Measurements from ENCODE around the gene FBXL7. TPM values are rescaled to one million over a fixed set of nuclear protein-coding genes. Genes with fewer than 3 reads are reported as not detected.

The FBXL7 gene
- total RNA-seq, 4 donors from 2014 or later = 5.7 to 47.4 (median 6.3) TPM

GRCh38 chr5:15521381-15522186, 21.6 kb downstream of the FBXL7 start:
- no peaks in the 10 kb centered on the region for H3K9me3 ChIP-seq
- no peak overlapping the region for H3K4me3 ChIP-seq
- no peaks in the 10 kb centered on the region for H3K27me3 ChIP-seq
- H3K36me3 ChIP-seq = no peaks in the 10 kb centered on the region
- TF ChIP-seq POLR2AphosphoS5 (IDR thresholded peaks at IDR 0.05) (no peak), CTCF (IDR thresholded peaks at IDR 0.05) (no peak), POLR2A (IDR thresholded peaks at IDR 0.05) (no peak), EP300 (IDR thresholded peaks at IDR 0.05; ENCODE audit: low read depth) (no peak)
- WGBS, 2 donors (ENCODE audit: low coverage in 1 of 2) = 53 to 56% methylated on average over 8 of the region's 8 CpGs
- DNase-seq = no peak
- H3K4me1 ChIP-seq = peaks cover 0 to 18% (median 2%) of the 10 kb centered on the region in 4 donors
- in situ Hi-C loops (cut with MboI; ENCODE audit: low pct_ligation_motif_present in 1 of 4, low pct_unique_long_range_greater_than_20kb in 1 of 4, low sequenced_read_pairs in 3 of 4) = no loop called here
- H3K27ac ChIP-seq = no peak overlapping the region
- intact Hi-C loops (cut with DNase I; ENCODE audit: low total_unique reads) = no loop called here

- intact Hi-C loops (cut with DNase I; ENCODE audit: low total_unique reads) (no loop called here), in situ Hi-C loops (cut with MboI; ENCODE audit: low pct_ligation_motif_present in 1 of 4, low pct_unique_long_range_greater_than_20kb in 1 of 4, low sequenced_read_pairs in 3 of 4) (no loop called here)
- Histone ChIP-seq H3K4me3 (no peak overlapping the region), H3K36me3 (no peaks in the 10 kb centered on the region), H3K4me1 (peaks cover 0 to 18% (median 2%) of the 10 kb centered on the region in 4 donors), H3K27ac (no peak overlapping the region), H3K9me3 (no peaks in the 10 kb centered on the region), H3K27me3 (no peaks in the 10 kb centered on the region)
- TF ChIP-seq POLR2AphosphoS5 (IDR thresholded peaks at IDR 0.05) (no peak), CTCF (IDR thresholded peaks at IDR 0.05) (no peak), EP300 (IDR thresholded peaks at IDR 0.05; ENCODE audit: low read depth) (no peak), POLR2A (IDR thresholded peaks at IDR 0.05) (no peak)
- no peak for DNase-seq
- WGBS, 2 donors (ENCODE audit: low coverage in 1 of 2) = 40 to 48% methylated on average over 3 of the region's 3 CpGs
These were observed 22.2 kb downstream of the FBXL7 start for GRCh38 chr5:15522187-15522520.

GRCh38 chr5:15524712-15525111, 24.7 kb downstream of the FBXL7 start:
- intact Hi-C loops (cut with DNase I; ENCODE audit: low total_unique reads) = no loop called here
- no peaks in the 10 kb centered on the region for H3K27me3 ChIP-seq
- no peak overlapping the region for H3K4me3 ChIP-seq
- no peaks in the 10 kb centered on the region for H3K36me3 ChIP-seq
- H3K27ac ChIP-seq = no peak overlapping the region
- 64 to 80% methylated on average over 1 to 2 of the region's 2 CpGs for WGBS, 2 donors (ENCODE audit: low coverage in 1 of 2)
- H3K4me1 ChIP-seq = peaks cover 0 to 18% (median 2%) of the 10 kb centered on the region in 4 donors
- H3K9me3 ChIP-seq = no peaks in the 10 kb centered on the region
- TF ChIP-seq CTCF (IDR thresholded peaks at IDR 0.05) = no peak
- TF ChIP-seq EP300 (IDR thresholded peaks at IDR 0.05; ENCODE audit: low read depth) = no peak
- no peak for TF ChIP-seq POLR2AphosphoS5 (IDR thresholded peaks at IDR 0.05)
- TF ChIP-seq POLR2A (IDR thresholded peaks at IDR 0.05) = no peak
- in situ Hi-C loops (cut with MboI; ENCODE audit: low pct_ligation_motif_present in 1 of 4, low pct_unique_long_range_greater_than_20kb in 1 of 4, low sequenced_read_pairs in 3 of 4) = no loop called here
- no peak for DNase-seq

- Histone ChIP-seq H3K27ac (no peak overlapping the region), H3K4me1 (peaks cover 0 to 17% (median 2%) of the 10 kb centered on the region in 4 donors), H3K4me3 (no peak overlapping the region), H3K9me3 (no peaks in the 10 kb centered on the region), H3K27me3 (no peaks in the 10 kb centered on the region), H3K36me3 (no peaks in the 10 kb centered on the region)
- WGBS, 2 donors (ENCODE audit: low coverage in 1 of 2) = 80 to 96% methylated on average over 3 of the region's 3 CpGs
- no peak for TF ChIP-seq EP300 (IDR thresholded peaks at IDR 0.05; ENCODE audit: low read depth)
- TF ChIP-seq POLR2A (IDR thresholded peaks at IDR 0.05) = no peak
- no peak for TF ChIP-seq POLR2AphosphoS5 (IDR thresholded peaks at IDR 0.05)
- TF ChIP-seq CTCF (IDR thresholded peaks at IDR 0.05) = no peak
- intact Hi-C loops (cut with DNase I; ENCODE audit: low total_unique reads) (no loop called here), in situ Hi-C loops (cut with MboI; ENCODE audit: low pct_ligation_motif_present in 1 of 4, low pct_unique_long_range_greater_than_20kb in 1 of 4, low sequenced_read_pairs in 3 of 4) (no loop called here)
- no peak for DNase-seq
These were observed 25.8 kb downstream of the FBXL7 start for GRCh38 chr5:15525703-15526275.

All from transverse colon (tissue), 4 donors.